SU-DHL-6 (cell line): ENCODE measurements around the gene UCP2.

ENCODE experiments used
- EZH2phosphoT487 ChIP-seq: fragments of 200-600 bp; sonication (generic), shearing (Covaris generic); conservative IDR thresholded peaks from 2 replicates; pipeline ENCODE4 v1.6.1; 2018; ENCODE audit warnings: mild to moderate bottlenecking, antibody characterized with exemption, low read length, moderate library complexity, mixed read lengths
- TF ChIP-seq, protein P1 (sequence below): fragments of 200-600 bp; sonication (generic); IDR thresholded peaks from one replicate; pipeline ENCODE4 v1.5.1; 2017; ENCODE audit warnings: antibody characterized with exemption, mild to moderate bottlenecking, low read length, moderate library complexity; ENCODE audit not compliant: insufficient read depth, poor library complexity, severe bottlenecking

DNA sequence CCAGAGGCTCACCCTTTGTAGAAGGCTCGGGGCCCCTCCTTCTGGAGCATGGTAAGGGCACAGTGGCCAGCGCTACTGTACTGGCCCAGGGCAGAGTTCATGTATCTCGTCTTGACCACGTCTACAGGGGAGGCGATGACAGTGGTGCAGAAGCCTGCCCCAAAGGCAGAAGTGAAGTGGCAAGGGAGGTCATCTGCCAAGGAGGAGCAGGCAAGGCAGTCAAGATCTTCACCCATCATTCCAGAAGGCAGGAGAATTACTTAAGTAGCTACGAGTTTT, 7.2 kb downstream of the UCP2 start:
- TF ChIP-seq, protein P1, sequence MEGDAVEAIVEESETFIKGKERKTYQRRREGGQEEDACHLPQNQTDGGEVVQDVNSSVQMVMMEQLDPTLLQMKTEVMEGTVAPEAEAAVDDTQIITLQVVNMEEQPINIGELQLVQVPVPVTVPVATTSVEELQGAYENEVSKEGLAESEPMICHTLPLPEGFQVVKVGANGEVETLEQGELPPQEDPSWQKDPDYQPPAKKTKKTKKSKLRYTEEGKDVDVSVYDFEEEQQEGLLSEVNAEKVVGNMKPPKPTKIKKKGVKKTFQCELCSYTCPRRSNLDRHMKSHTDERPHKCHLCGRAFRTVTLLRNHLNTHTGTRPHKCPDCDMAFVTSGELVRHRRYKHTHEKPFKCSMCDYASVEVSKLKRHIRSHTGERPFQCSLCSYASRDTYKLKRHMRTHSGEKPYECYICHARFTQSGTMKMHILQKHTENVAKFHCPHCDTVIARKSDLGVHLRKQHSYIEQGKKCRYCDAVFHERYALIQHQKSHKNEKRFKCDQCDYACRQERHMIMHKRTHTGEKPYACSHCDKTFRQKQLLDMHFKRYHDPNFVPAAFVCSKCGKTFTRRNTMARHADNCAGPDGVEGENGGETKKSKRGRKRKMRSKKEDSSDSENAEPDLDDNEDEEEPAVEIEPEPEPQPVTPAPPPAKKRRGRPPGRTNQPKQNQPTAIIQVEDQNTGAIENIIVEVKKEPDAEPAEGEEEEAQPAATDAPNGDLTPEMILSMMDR = no peak
- no peak for TF ChIP-seq EZH2phosphoT487
